Epithelial cell of esophagus (primary cell): Measurements from ENCODE around the gene LYSMD3.

Source experiments
- DNase-seq: peaks from one replicate; pipeline ENCODE4 v3.0.0; 2010; ENCODE audit warnings: low read depth
- H3K4me3 ChIP-seq: 2 replicates; pipeline ENCODE4 v1.5.1; 2011; ENCODE audit warnings: mild to moderate bottlenecking, low read length, control low read depth
- TF ChIP-seq, protein P1 (sequence below): IDR thresholded peaks from 2 replicates; pipeline ENCODE4 v1.5.1; 2011; ENCODE audit warnings: low read depth, mild to moderate bottlenecking, low read length, control low read depth, inconsistent platforms; ENCODE audit not compliant: insufficient read depth; ENCODE audit errors: missing control alignments

Gene LYSMD3

DNA sequence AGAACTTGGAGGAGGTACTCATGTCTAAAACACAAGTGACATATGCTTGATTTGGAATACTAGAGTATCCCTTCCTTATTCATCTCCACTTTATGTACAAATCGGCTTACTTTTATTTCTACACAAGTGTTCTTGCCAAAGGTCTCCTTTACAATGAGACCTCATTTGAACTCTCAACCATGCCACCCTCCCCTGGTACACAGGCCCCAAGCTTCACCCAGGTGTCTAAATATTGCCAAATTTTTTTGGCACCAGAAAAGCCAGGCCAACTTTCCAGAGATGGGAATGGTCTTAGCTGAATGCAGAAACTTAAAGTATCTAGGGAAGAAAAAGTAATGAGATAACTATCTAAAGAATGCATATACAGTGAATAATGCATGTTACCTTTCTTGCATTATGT, 18.9 kb downstream of the LYSMD3 start:
- H3K4me3 ChIP-seq, result no peak overlapping the region
- TF ChIP-seq, protein P1, sequence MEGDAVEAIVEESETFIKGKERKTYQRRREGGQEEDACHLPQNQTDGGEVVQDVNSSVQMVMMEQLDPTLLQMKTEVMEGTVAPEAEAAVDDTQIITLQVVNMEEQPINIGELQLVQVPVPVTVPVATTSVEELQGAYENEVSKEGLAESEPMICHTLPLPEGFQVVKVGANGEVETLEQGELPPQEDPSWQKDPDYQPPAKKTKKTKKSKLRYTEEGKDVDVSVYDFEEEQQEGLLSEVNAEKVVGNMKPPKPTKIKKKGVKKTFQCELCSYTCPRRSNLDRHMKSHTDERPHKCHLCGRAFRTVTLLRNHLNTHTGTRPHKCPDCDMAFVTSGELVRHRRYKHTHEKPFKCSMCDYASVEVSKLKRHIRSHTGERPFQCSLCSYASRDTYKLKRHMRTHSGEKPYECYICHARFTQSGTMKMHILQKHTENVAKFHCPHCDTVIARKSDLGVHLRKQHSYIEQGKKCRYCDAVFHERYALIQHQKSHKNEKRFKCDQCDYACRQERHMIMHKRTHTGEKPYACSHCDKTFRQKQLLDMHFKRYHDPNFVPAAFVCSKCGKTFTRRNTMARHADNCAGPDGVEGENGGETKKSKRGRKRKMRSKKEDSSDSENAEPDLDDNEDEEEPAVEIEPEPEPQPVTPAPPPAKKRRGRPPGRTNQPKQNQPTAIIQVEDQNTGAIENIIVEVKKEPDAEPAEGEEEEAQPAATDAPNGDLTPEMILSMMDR, result no peak
- DNase-seq, result no peak

DNA sequence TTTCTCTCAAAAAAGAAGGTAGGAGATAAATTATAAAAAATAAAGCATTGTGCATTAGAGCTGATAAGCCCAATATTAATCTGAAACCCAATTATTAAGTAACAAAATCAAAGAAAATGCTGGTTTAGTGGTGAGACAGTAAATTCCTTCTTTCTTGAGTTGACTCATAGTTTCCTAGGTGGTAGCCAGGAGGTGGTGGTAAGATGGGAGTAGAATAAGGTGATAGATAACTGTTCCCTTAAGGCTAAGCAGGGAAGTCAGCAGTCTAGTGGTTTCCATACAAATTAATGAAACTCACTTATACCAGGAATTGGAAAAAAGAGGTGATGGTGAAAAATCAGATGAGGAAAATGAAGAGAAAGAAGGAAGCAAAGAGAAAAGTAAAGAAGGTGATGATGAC, 23.2 kb downstream of the LYSMD3 start:
- TF ChIP-seq, protein P1, result no peak

DNA sequence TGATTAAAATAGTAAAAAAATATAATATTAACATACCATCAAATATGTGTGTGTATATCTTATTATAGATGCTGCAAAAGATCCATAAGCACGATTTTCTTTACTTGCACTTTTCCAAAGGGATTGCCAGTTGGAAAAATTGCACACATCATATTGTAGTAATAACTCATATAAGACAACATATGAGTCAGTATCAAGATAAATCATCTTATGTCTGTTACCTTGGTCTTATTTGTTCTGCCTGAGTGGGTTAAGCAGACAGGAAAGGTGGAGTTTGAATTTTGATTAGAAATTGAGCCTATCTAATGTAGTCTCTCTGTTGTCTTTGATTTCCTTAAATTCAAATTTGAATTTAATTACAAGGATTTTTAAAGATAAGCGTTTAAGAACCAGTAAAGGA, 24.6 kb downstream of the LYSMD3 start:
- H3K4me3 ChIP-seq, result no peak overlapping the region
- DNase-seq, result peak; percentile 43
- TF ChIP-seq, protein P1, result no peak

More for the DNA sequence above, 23.2 kb downstream of the LYSMD3 start:
- DNase-seq, result no peak
- H3K4me3 ChIP-seq, result no peak overlapping the region

DNA sequence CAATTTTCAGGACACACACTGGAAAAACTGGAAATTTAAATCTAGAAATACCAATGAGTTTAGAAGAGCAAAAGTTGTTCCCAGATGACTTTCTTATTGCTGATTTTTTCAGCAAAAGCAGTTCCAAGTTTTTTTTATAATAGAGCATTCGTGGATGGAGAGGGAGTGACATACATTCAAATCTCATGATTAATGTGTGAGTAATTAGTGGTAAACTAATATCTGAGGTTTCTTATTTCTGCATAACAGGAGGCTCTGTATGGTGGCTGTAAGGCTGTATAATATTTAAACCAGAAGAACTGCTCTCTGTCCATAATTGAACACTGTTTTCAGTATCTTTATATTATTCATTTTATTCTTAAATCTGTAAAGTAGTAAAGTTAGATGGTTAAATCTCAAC, 25.8 kb downstream of the LYSMD3 start:
- TF ChIP-seq, protein P1, result no peak
- no peak overlapping the region for H3K4me3 ChIP-seq
- DNase-seq, result peak; percentile 45

DNA sequence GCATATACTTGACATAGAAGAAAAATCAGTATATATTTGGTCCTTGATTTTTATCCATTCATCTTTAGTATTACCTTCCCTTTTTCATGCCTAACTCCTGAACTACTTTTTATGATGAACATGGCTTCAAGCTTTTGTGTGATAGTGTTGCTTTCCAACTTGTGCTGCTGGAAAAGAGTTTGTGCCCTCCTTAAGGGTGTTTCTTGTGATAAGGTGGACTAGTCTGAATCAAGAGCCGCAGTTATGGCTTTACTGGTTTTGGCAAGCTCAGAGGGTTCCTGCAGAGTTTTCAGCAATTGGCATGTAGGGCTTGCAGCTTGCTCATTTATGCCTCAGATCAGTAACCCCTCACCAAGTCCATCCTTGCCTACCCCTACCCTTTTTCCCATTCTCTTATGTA, 34.2 kb downstream of the LYSMD3 start:
- no peak overlapping the region for H3K4me3 ChIP-seq
- TF ChIP-seq, protein P1, result no peak
- DNase-seq, result no peak

DNA sequence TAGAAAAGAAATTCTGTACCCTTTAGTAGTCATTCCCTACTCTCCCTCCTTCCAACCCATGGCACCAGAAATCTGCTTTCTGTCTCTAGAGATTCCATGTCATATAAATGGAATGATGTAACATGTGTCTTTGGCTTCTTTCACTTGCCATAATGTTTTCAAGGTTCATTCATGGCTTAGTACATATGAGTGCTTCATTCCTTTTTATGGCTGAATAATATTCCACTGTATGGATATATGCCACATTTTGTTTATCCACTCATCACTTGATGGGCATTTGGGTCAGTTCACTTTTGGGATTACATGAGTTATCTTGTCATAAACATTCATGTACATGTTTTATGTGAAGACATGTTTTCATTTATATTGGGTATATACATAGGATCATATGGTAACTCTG, 35.3 kb downstream of the LYSMD3 start:
- no peak for DNase-seq
- TF ChIP-seq, protein P1, result no peak
- no peak overlapping the region for H3K4me3 ChIP-seq

DNA sequence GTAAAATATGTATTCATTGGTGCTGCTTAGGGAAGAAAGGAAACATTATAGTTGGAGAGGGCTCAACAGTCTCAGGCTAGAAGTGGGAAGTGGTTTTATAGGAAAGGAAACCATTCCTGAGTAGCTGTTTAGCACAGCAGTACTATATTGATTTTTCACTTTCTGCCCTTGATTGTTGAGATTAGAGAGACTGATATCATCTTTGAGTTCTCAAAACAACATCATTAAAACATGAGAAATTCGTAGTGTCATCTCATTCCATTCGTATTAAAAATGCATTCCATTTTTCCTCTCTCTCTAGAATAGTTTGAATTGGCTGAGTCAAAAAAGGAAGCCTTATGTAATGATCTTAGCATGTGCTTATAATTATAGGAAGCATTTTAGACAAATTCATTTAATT, 40.6 kb downstream of the LYSMD3 start:
- no peak overlapping the region for H3K4me3 ChIP-seq
- no peak for DNase-seq
- TF ChIP-seq, protein P1, result no peak
